Memory B cell (primary cell): ENCODE data around the gene DLGAP1.
"Not testable (repeated sequence)": the region's sequence is repeated elsewhere in the genome, so short reads cannot be mapped to it uniquely, and the experiment has no call there.

ENCODE experiments used
- ATAC-seq: fragments of 150-1000 bp; cut with Tn5 transposase; 2 replicates; pipeline ENCODE4 v1.10.0; 2021; ENCODE audit warnings: low read depth, mild to moderate bottlenecking, moderate library complexity
- DNase-seq, 2 donors: peaks; one replicate each; pipeline ENCODE4 v3.0.0; 2022; ENCODE audit warnings: low spot score in 2 of 2
- H3K27ac Mint-ChIP-seq: one replicate; pipeline ENCODE4 v1.8.0; 2022; ENCODE audit warnings: mild to moderate bottlenecking, moderate library complexity, mixed read lengths
- H3K27me3 Mint-ChIP-seq: one replicate; pipeline ENCODE4 v1.8.0; 2022; ENCODE audit warnings: mixed read lengths
- H3K36me3 Mint-ChIP-seq: one replicate; pipeline ENCODE4 v1.8.0; 2022; ENCODE audit warnings: mild to moderate bottlenecking, mixed read lengths
- H3K4me1 Mint-ChIP-seq: one replicate; pipeline ENCODE4 v1.8.0; 2022; ENCODE audit warnings: mixed read lengths
- H3K4me3 Mint-ChIP-seq: one replicate; pipeline ENCODE4 v1.8.0; 2022; ENCODE audit warnings: mild to moderate bottlenecking, moderate library complexity, mixed read lengths
- H3K9me3 Mint-ChIP-seq: one replicate; pipeline ENCODE4 v1.8.0; 2022; ENCODE audit warnings: mixed read lengths

DLGAP1 gene

DNA sequence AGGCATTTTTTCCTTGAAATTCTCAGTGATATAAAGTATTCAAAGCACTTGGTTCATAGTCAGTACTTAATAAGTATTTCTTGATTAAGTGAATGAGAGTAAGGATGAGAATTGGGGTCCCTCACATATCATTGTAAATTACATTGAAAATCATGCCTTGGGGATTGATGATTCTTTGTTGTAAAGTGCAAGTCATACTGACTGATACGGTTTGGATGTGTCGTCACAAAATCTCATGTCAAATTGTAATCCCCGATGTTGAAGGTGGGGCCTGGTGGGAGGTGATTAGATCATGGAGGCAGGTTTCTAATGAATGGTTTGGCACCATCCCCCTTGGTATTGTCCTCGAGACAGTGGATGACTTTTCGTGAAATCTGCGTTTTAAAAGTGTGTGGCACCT lies 385.9 kb downstream of the DLGAP1 start:
- DNase-seq (no peak), ATAC-seq (no peak)
- peaks cover 2% of the 10 kb centered on the region for H3K36me3 Mint-ChIP-seq
- H3K9me3 Mint-ChIP-seq: peaks cover 6% of the 10 kb centered on the region
- H3K27ac Mint-ChIP-seq: no peak overlapping the region
- H3K4me1 Mint-ChIP-seq: no peaks in the 10 kb centered on the region
- H3K4me3 Mint-ChIP-seq: no peak overlapping the region
- H3K27me3 Mint-ChIP-seq: peaks cover 6% of the 10 kb centered on the region

GRCh38 chr18:4068552-4069158 lies 386.5 kb downstream of the DLGAP1 start:
- H3K27ac Mint-ChIP-seq: no peak overlapping the region
- H3K4me1 Mint-ChIP-seq: no peaks in the 10 kb centered on the region
- H3K36me3 Mint-ChIP-seq: peaks cover 2% of the 10 kb centered on the region
- H3K4me3 Mint-ChIP-seq: no peak overlapping the region
- peaks cover 6% of the 10 kb centered on the region for H3K9me3 Mint-ChIP-seq
- peak; percentile 29 for ATAC-seq
- H3K27me3 Mint-ChIP-seq: peaks cover 6% of the 10 kb centered on the region
- peak; percentile 6 to 15 for DNase-seq

DNA sequence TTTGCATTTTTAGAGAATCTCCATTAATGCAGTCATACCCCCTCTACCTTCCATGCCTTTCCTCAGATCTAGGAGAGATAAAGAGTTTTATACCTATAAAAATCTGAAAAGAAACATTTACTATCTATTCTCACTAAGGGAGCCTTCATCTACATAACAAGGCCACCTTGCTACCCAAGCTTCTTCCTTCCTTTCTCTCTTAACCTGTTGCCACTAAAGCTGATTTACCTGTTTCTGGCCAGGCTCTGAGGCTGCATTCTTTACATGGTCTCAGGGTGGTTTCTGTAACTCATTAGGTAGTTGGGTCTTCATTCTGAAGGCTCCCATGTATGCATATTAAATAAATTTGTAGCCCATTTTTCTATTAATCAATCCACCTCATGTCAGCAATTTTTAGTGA lies 391.6 kb downstream of the DLGAP1 start:
- no peak overlapping the region for H3K27ac Mint-ChIP-seq
- no peak overlapping the region for H3K4me3 Mint-ChIP-seq
- peaks cover 8% of the 10 kb centered on the region for H3K9me3 Mint-ChIP-seq
- H3K27me3 Mint-ChIP-seq: peaks cover 2% of the 10 kb centered on the region
- H3K36me3 Mint-ChIP-seq: peaks cover 2% of the 10 kb centered on the region
- ATAC-seq (no peak), DNase-seq (no peak)
- H3K4me1 Mint-ChIP-seq: no peaks in the 10 kb centered on the region

DNA sequence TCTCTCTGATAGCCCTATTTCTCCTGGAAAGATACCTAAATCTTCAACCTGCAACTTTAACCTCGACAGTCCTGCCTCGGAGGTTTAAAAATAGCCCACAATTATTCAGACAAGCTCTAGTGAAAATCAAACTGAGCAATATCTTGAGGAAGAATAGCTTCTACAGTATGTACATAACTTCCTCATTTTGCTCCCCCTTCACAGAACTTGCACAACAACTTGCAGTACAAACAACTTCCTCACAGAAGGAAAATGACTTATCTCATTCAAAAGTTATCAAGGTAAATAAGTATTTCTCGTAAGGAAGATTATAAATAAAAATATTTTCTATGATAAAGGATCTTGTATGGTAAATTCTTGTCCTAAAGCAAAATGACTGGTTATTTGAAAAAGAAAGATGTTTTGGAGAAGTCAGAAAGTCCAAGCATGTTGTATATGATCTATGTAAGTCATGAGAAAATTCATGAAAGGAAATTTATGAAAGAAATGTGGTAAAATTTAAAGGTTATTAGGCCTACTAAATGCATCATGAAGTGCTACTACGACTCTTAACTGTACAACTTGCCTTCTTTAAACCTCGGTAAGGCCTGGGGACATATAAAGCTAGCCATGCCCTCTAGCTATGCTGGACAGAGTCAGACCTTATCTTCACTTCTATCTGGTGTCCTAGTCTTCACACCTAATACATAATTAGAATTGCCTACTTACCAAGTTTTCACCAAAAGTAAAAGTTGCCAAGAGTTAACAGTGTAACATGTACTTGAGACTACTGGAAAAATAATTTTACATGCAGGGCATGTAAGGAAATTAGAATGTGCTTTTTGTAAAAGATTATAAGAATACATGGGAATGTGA lies 394.5 kb downstream of the DLGAP1 start:
- ATAC-seq (no peak), DNase-seq (no peak)
- Mint-ChIP-seq H3K36me3 (no peaks in the 10 kb centered on the region), H3K9me3 (peaks cover 2% of the 10 kb centered on the region), H3K4me3 (no peak overlapping the region), H3K4me1 (no peaks in the 10 kb centered on the region), H3K27ac (no peak overlapping the region), H3K27me3 (no peaks in the 10 kb centered on the region)

GRCh38 chr18:4058179-4058578 lies 396.9 kb downstream of the DLGAP1 start:
- Mint-ChIP-seq H3K27me3 (peaks cover 5% of the 10 kb centered on the region), H3K9me3 (peaks cover 4% of the 10 kb centered on the region), H3K4me1 (no peaks in the 10 kb centered on the region), H3K27ac (no peak overlapping the region), H3K4me3 (no peak overlapping the region), H3K36me3 (no peaks in the 10 kb centered on the region)
- DNase-seq (no peak), ATAC-seq (no peak)

DNA sequence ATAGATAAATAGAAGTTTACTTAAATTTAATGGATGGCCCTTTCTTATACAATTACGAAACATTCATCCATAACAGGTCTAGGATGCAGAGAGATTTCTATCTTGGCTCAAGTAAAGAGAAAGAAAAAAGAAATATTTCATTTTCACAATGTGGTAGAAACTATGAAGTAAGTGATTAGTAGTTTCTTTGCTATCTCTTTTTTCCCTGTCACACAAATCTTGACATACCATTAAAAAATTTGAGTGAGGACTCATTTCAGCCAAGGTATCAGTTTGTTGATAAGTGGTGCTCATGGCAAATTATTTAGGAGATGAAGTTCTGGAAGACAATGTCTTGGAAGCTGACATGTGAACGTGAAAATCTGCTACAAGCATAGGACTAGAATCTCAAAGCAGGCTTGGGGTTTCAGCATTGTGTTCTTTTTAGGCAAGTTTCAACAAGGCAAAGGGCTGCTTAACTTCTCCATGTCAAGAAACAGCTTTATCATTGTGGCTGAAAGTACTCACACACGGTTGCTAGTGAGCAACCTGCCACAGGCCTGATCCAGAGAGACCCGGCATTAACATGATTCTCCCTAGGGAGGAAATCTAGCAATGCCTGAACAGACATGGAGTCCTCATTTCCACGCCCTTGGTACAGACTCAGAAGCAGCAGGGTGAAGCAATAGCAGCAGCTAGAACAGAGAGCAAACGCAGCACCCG lies 414.6 kb downstream of the DLGAP1 start:
- Mint-ChIP-seq H3K4me3 (no peak overlapping the region), H3K9me3 (no peaks in the 10 kb centered on the region), H3K27me3 (peaks cover 2% of the 10 kb centered on the region), H3K4me1 (no peaks in the 10 kb centered on the region), H3K27ac (no peak overlapping the region), H3K36me3 (no peaks in the 10 kb centered on the region)
- DNase-seq (no peak), ATAC-seq (no peak)

DNA sequence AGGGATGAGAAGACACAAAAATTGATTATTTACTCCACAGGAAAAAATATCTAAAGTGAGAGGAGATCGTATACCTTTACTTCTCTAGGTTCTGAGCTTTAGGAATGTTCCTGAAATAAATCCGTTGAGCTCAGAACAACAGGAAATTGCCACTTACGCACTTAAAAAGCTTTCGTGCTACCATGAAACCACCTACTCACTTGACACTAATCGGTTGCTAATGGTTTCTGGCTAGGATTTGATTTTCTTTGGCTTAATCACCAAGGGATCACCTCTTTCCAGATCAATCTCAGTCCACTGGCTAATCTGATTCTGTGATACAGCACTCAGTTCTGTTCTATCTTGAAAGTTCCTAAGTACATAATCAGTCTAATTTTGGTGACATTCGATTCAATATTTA lies 419.6 kb downstream of the DLGAP1 start:
- Mint-ChIP-seq H3K27me3 (peaks cover 2% of the 10 kb centered on the region), H3K9me3 (peaks cover 1% of the 10 kb centered on the region), H3K27ac (no peak overlapping the region), H3K4me1 (no peaks in the 10 kb centered on the region), H3K36me3 (no peaks in the 10 kb centered on the region), H3K4me3 (no peak overlapping the region)
- DNase-seq (no peak), ATAC-seq (no peak)

GRCh38 chr18:4034815-4035214 lies 420.3 kb downstream of the DLGAP1 start:
- not testable (repeated sequence) for H3K27me3 Mint-ChIP-seq, H3K36me3 Mint-ChIP-seq, H3K4me1 Mint-ChIP-seq, ATAC-seq, H3K9me3 Mint-ChIP-seq, DNase-seq, H3K4me3 Mint-ChIP-seq, H3K27ac Mint-ChIP-seq

- Mint-ChIP-seq H3K9me3 (peaks cover 6% of the 10 kb centered on the region), H3K4me1 (no peaks in the 10 kb centered on the region), H3K36me3 (no peaks in the 10 kb centered on the region), H3K4me3 (no peak overlapping the region), H3K27me3 (no peaks in the 10 kb centered on the region), H3K27ac (no peak overlapping the region)
- DNase-seq: no peak
- no peak for ATAC-seq
These were observed 428.6 kb downstream of the DLGAP1 start for GRCh38 chr18:4026542-4026941.

DNA sequence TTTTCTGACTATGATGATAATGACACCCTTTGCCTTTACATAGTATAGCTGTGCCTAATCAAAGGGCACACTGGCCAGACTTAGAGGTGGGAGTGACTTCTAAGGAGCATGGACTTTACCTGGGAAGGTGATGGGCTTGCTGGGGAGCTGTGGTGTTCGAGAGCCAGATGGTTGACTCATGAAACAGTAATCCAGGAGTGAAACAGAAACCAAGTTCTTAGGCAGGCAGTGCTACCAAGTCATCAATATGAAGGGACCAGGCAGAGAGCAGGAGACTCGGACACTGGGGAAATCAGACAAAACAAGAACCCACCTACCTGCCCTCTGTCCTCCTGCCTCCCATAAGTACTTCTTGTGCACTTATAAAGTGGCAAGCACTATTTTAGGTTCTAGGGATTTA lies 430.4 kb downstream of the DLGAP1 start:
- Mint-ChIP-seq H3K27ac (no peak overlapping the region), H3K4me3 (no peak overlapping the region), H3K36me3 (no peaks in the 10 kb centered on the region), H3K9me3 (peaks cover 7% of the 10 kb centered on the region), H3K27me3 (no peaks in the 10 kb centered on the region), H3K4me1 (no peaks in the 10 kb centered on the region)
- ATAC-seq: no peak
- DNase-seq: no peak

GRCh38 chr18:4022749-4023148 lies 432.4 kb downstream of the DLGAP1 start:
- not testable (repeated sequence) for H3K36me3 Mint-ChIP-seq, H3K27ac Mint-ChIP-seq, H3K27me3 Mint-ChIP-seq, H3K4me3 Mint-ChIP-seq, ATAC-seq, H3K9me3 Mint-ChIP-seq, H3K4me1 Mint-ChIP-seq, DNase-seq

- Mint-ChIP-seq H3K4me1 (no peaks in the 10 kb centered on the region), H3K27me3 (peaks cover 2% of the 10 kb centered on the region)
These were observed 435.1 kb downstream of the DLGAP1 start for GRCh38 chr18:4020026-4020425.

GRCh38 chr18:4017480-4017879 lies 437.6 kb downstream of the DLGAP1 start:
- Mint-ChIP-seq H3K4me1 (no peaks in the 10 kb centered on the region), H3K27me3 (peaks cover 2% of the 10 kb centered on the region), H3K4me3 (no peak overlapping the region), H3K27ac (no peak overlapping the region), H3K36me3 (no peaks in the 10 kb centered on the region), H3K9me3 (peaks cover 9% of the 10 kb centered on the region)
- peak; percentile 49 for ATAC-seq
- DNase-seq: no peak

More at GRCh38 chr18:4020026-4020425, 435.1 kb downstream of the DLGAP1 start:
- Mint-ChIP-seq H3K4me3 (no peak overlapping the region), H3K27ac (no peak overlapping the region), H3K9me3 (peaks cover 9% of the 10 kb centered on the region), H3K36me3 (no peaks in the 10 kb centered on the region)
- ATAC-seq (no peak), DNase-seq (no peak)

GRCh38 chr18:4016391-4017049 lies 438.6 kb downstream of the DLGAP1 start:
- Mint-ChIP-seq H3K4me1 (no peaks in the 10 kb centered on the region), H3K9me3 (peaks cover 4% of the 10 kb centered on the region), H3K27me3 (peaks cover 2% of the 10 kb centered on the region), H3K4me3 (no peak overlapping the region), H3K36me3 (no peaks in the 10 kb centered on the region), H3K27ac (no peak overlapping the region)
- ATAC-seq (no peak), DNase-seq (no peak)
